Neural crest cell (in vitro differentiated cells): Measurements from ENCODE around the gene PDHX. TPM values are rescaled to one million over a fixed set of nuclear protein-coding genes. Genes with fewer than 3 reads are reported as not detected.
A peak's percentile ranks its signal among the peaks of the same experiment; 100 is the strongest.

Experiments used
- DNase-seq: peaks from one replicate; pipeline ENCODE4 v3.0.0; 2021; ENCODE audit warnings: low read depth, mixed read lengths, low spot score
- H3K27ac Mint-ChIP-seq: one replicate; pipeline ENCODE4 v1.8.0; 2021; ENCODE audit warnings: mild to moderate bottlenecking, mixed read lengths; ENCODE audit not compliant: unreplicated experiment
- H3K27me3 Mint-ChIP-seq: 2 replicates; pipeline ENCODE4 v1.8.0; 2021; ENCODE audit warnings: low read depth, mild to moderate bottlenecking, mixed read lengths
- H3K36me3 Mint-ChIP-seq: 2 replicates; pipeline ENCODE4 v1.8.0; 2021; ENCODE audit warnings: low read depth, mild to moderate bottlenecking, mixed read lengths
- H3K4me1 Mint-ChIP-seq: 2 replicates; pipeline ENCODE4 v1.8.0; 2021; ENCODE audit warnings: mixed read lengths
- H3K4me3 Mint-ChIP-seq: one replicate; pipeline ENCODE4 v1.8.0; 2021; ENCODE audit warnings: mild to moderate bottlenecking, mixed read lengths
- H3K9me3 Mint-ChIP-seq: 2 replicates; pipeline ENCODE4 v1.8.0; 2021; ENCODE audit warnings: mixed read lengths
- CTCF ChIP-seq: fragments of 200-600 bp; sonication (generic); conservative IDR thresholded peaks from 2 replicates; pipeline ENCODE4 v1.5.0; 2021; ENCODE audit warnings: antibody characterized with exemption, mild to moderate bottlenecking
- long read RNA-seq: library from polyadenylated mRNA; unstranded; transcript quantifications from one replicate; pipeline ENCODE4 v2.0.0, GENCODE V29; 2020
- total RNA-seq: library from RNA; stranded (reverse); gene quantifications from 2 replicates; pipeline ENCODE4 v1.2.1, GENCODE V29; 2021

The PDHX gene
- 32.6 and 38.6 TPM in 2 replicates for total RNA-seq
- long read RNA-seq, transcript PDHX-201 (11 exons, 2,389 nt): major isoform, 113 of 139 reads
- long read RNA-seq, partial matches to known transcripts: 8 of 139 reads
- long read RNA-seq, other reads (novel, unspliced or antisense): 18 of 139 reads

- Mint-ChIP-seq H3K4me3 (peak within 1 kb of the TSS; percentile 100), H3K27ac (peak within 1 kb of the TSS; percentile 100), H3K27me3 (no peaks in the 10 kb centered on the region), H3K9me3 (peaks cover 4% of the 10 kb centered on the region), H3K36me3 (peaks cover 20% of the 10 kb centered on the region), H3K4me1 (peaks cover 34% of the 10 kb centered on the region)
- TF ChIP-seq CTCF: no peak
- DNase-seq: peak; percentile 98
Observed at GRCh38 chr11:34916015-34916842, at the start of gene PDHX, which contains the start of gene APIP. Gene PDHX, plus strand, starts transcription at chr11:34916618. Its CDS starts 38 bp downstream, at chr11:34916656. Gene APIP, minus strand, starts transcription at chr11:34916379. Its CDS starts 95 bp downstream, at chr11:34916284.

- H3K4me1 Mint-ChIP-seq: no peaks in the 10 kb centered on the region
- peaks cover 15% of the 10 kb centered on the region for H3K36me3 Mint-ChIP-seq
- H3K27ac Mint-ChIP-seq: no peak overlapping the region
- TF ChIP-seq CTCF: peak; percentile 41
- DNase-seq: no peak
- H3K4me3 Mint-ChIP-seq: no peak overlapping the region
- peaks cover 4% of the 10 kb centered on the region for H3K9me3 Mint-ChIP-seq
- no peaks in the 10 kb centered on the region for H3K27me3 Mint-ChIP-seq
Observed at GRCh38 chr11:34869425-34869824, 47.0 kb upstream of the PDHX start.

- no peaks in the 10 kb centered on the region for H3K27me3 Mint-ChIP-seq
- DNase-seq: no peak
- H3K27ac Mint-ChIP-seq: no peak overlapping the region
- no peak overlapping the region for H3K4me3 Mint-ChIP-seq
- H3K9me3 Mint-ChIP-seq: peaks cover 2% of the 10 kb centered on the region
- H3K4me1 Mint-ChIP-seq: no peaks in the 10 kb centered on the region
- no peak for TF ChIP-seq CTCF
- peaks cover 23% of the 10 kb centered on the region for H3K36me3 Mint-ChIP-seq
Observed at GRCh38 chr11:34870548-34871196, 45.7 kb upstream of the PDHX start.

- Mint-ChIP-seq H3K36me3 (peaks cover 21% of the 10 kb centered on the region), H3K4me3 (no peak overlapping the region), H3K9me3 (no peaks in the 10 kb centered on the region), H3K4me1 (no peaks in the 10 kb centered on the region), H3K27ac (no peak overlapping the region), H3K27me3 (no peaks in the 10 kb centered on the region)
- DNase-seq: no peak
- no peak for TF ChIP-seq CTCF
Observed at GRCh38 chr11:34874202-34874601, 42.2 kb upstream of the PDHX start.

- no peak for DNase-seq
- Mint-ChIP-seq H3K36me3 (peaks cover 30% of the 10 kb centered on the region), H3K9me3 (peaks cover 2% of the 10 kb centered on the region), H3K27ac (no peak overlapping the region), H3K27me3 (no peaks in the 10 kb centered on the region), H3K4me1 (no peaks in the 10 kb centered on the region), H3K4me3 (no peak overlapping the region)
- TF ChIP-seq CTCF: no peak
Observed at GRCh38 chr11:34877375-34877975, 38.9 kb upstream of the PDHX start.
